Stimulated activated CD4-positive, alpha-beta T cell treated with anti-CD3 and anti-CD28 coated beads, Interleukin-12 subunit alpha, Interleukin-12 subunit beta, amount 100 ng/mL, for 4 hours (primary cell): Measurements from ENCODE around the gene DNAJC5.
A peak's percentile ranks its signal among the peaks of the same experiment; 100 is the strongest.
"Not testable (repeated sequence)": the region's sequence is repeated elsewhere in the genome, so short reads cannot be mapped to it uniquely, and the experiment has no call there.

Experiments used
- DNase-seq: peaks from one replicate; pipeline ENCODE4 v3.0.0-alpha.2; 2020

Gene DNAJC5

DNA sequence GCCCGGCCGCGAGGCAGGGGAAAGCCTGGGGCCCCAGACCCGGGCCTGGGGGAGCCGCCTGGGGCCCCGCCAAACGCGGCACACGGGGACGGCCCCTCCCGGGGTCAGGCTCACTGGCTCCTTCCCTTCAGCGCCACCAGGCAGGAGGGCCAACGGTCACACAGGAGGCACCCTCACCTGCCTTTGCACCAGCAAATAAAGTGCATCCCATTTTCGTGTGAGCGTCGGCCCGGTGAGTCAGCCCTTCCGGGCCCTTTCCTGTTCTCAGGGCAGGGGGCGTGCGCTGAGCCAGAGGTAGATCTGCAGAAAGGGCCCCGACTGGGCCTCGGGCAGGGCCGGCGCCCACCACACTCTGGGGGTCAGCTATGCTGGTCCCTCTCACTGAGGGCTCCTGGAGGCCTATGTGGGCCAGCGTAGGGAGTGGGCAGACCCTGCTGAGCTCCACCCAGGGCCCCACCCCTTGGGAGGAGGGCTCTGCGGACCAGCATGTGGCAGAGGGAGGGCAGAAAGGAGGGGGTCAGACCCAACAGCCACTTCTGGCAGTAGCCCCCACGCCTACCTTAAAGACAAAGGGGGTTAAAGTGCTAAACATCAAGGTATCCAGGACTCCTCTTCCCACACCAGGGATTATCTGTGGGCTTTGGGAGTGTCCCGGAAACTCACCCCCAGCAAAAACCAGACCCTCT, 62.2 kb downstream of the DNAJC5 start:
- DNase-seq, result peak; percentile 72

DNA sequence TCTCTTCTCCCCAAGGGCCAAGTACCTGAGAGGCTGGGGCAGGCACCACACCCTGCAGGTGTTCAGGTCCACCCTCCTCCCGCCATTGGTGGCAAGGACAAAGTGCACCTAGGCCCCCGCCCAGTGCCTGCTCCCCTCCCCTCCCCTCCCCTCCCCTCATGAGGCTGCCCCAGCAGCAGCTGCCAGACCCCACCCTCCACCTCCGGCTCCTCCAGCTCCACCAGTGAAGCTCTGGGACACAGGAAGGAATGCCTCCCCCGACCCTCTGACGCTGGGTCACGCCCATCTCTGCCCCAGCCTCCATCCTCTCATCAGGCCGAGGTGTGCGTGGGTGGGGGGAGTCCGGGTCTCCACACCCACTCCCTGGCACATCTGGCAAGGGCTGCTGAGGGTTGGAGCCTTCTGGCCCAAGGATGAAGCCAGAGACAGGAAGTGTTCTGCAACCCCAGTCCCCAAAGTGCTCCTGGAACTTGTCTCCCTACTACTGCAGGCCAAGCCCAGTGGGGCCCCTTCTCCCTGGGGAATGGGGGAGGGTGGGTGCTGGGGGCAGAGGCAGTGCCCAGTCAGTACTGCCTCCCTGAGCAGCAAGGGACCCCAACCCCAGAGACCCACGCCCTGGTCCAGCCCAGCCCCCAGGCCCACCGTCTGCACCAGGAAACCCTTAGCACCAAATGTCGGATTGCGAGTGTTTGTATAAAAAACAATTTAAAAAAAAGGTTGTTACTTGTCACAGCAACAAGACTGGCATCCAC, 62.9 kb downstream of the DNAJC5 start:
- peak; percentile 61 for DNase-seq

DNA sequence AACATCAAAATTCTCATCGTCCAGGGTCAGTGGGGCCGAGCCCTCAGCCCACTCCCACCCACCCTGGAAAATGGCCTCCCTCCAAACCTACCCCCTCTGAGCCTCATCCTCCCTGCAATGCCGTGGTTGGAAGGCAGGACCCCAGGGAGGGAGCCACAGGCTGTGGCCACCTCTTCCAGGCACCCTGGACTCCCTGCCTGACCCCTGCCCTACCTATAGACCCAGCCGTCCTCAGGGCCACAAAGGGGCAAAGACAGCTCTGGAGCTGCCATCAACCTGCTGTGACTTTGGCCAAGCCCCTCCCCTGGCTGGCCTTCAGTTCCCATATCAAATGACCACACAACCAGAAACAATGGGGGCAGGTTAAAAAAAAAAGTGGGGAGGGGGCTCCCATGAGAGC, 63.5 kb downstream of the DNAJC5 start:
- DNase-seq, result no peak

DNA sequence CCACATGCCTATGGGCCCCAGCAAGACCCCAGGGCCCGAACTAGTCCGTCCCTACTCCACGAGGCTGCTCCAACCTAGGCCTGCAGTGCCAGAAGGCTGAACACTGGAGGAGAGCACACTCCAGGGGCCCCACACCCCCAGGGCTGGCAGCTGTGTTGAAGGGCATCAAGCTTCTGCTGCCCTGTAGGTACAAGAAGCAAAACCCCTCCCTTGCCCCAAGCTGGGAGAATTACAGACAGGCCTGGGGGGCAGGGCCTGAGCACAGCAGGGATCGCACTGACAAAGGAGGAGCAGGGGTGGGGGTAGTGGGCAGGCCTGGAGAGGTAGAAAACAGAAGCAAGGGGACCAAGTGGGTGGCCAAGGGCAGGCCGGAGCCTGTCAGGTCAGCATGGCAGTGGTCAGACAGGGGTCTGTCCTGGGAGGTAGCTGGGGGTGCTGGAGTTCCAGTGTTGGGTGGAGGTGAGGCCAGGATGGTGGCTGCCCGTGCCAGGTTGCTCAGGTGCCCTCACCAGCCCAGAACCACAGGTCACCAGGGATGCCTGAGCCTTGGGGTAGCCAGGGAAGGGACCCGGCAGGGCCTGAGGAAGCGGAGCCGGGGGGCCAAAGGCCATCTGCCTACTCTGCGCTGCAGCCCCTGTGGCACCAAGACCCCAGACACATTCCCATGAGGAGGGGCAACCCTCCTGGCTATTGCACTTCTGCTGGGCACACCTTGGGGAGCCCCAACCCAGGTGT, 64.2 kb downstream of the DNAJC5 start:
- no peak for DNase-seq

DNA sequence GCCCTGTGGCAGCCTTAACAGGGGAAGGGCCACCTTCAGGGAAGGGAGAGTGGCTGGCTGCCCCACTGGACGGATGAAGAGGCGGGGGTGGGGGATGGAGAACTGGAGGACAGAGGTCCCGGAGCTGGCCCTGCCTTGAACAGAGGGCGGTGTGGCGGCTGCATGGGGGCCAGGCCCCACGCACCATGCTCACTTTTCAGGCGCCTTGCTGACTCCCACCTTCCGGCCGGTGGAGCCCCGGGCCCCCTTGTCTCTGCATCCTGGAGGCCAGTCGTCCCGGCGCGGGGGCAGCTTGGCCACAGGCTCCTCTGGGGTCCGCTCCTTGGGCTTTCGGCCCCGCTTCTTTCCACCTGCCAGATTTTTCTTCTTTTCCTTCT, 64.8 kb downstream of the DNAJC5 start:
- DNase-seq, result no peak

DNA sequence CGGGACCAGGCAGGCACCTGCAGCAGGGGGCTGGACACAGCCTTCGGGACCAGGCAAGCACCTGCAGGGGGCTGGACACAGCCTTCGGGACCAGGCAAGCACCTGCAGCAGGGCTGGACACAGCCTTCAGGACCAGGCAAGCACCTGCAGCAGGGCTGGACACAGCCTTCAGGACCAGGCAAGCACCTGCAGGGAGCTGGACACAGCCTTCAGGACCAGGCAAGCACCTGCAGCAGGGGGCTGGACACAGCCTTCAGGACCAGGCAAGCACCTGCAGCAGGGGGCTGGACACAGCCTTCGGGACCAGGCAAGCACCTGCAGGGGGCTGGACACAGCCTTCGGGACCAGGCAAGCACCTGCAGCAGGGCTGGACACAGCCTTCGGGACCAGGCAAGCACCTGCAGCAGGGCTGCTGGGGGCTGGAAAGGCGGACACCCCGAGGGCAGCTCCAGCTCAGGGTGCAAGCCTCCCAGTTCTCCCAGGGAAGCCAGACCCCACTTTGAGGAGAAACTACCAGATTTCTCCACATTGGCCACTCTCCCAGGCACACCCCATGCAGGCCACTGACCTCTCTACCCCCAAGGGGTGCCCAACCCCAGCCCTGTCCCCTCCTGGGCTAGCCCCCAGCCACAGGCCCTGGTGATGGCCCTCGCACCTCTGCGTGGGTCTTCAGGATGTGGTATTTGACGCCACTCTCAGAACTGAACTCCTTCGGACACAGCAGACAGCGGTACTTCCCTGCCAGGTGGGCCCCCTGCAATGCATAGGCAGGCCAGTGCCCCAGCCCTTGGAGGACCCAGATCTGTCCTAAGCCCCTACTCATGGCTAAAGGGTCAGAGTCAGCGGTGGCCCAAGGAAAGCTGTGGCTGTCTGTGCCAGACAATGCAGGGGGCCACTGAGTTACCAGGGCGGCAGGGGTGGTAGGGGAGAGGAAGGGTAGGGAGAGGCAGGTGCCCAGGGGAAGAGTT, 66.0 kb downstream of the DNAJC5 start:
- DNase-seq, result not testable (repeated sequence)

DNA sequence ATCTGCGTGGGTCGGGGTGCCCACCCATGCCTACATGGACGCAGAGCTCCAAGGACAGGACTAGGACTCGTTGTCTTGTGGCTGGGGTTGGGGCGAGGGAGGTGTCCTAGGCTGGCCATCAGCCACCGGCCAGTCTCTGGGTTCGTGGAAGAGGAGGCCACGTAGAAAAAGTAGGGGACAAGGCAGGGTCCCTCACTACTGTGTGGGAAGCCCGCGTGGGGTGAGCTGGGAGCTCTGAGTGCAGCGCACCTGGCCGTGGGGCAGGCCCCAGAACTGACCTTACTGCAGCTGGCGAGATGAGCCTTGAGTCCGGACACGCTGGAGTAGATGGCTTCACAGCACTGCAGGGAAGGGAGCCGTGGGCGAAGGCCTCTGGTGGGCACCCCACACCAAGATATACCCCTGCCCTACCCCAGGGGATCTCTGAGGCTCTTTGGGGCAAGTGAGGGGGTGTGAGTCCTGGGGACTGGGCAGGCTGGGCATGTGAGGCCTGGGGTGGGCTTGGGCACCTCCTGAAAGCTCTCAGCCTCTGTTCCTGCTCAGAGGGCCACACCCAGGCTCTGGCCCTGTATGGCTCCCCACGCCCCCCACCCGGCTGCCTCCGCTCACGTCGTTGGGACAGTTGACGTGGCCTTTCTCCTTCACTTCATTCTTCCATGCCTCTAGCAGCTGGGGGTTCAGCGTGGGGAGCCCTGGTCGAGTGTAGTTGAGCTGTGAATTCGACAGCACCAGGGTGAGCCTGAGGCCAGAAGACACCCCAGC, 66.9 kb downstream of the DNAJC5 start:
- DNase-seq, result no peak

DNA sequence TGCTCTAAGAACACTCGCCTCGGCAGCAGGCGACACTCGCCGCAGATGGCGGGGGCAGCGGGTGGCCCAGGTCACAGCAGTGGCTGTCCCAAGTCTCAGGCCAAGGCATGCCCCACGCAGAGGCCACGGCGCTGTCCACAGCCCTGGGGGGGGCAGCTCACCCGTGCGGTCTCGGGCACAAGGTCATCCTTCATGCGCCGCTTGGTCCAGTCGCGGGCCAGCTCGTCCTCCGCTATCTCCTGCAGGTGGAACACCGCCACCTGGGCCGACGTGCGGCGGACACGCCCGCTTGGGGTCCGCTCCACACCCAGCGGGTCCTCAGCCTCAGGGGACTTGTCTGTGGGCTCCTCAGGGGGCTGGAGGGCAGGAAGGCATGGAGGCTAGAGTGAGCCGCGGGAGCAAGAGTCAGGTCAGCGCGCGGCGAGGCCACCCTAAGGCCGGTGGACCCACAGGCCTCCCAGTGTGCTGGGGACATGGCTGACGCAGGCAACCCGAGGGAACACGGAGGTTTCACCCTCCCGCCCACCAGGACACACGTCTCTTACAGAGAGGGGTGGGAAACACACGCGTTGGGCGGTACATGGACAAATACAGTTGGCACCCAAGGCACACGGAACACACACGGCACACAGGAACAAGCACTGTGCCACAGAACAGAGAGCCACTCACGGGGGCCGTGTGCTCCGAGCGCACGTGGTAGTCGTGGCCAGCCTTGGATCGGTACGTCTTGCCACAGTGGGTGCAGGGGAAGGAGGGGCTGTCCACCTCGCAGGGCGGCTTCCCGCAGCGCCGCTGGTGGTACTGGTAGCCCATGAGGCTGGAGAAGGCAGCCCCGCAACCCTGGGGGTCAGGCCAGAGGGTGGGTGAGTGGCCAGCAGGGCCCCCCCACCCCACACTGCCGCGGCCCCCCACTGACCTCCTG, 67.8 kb downstream of the DNAJC5 start:
- no peak for DNase-seq

DNA sequence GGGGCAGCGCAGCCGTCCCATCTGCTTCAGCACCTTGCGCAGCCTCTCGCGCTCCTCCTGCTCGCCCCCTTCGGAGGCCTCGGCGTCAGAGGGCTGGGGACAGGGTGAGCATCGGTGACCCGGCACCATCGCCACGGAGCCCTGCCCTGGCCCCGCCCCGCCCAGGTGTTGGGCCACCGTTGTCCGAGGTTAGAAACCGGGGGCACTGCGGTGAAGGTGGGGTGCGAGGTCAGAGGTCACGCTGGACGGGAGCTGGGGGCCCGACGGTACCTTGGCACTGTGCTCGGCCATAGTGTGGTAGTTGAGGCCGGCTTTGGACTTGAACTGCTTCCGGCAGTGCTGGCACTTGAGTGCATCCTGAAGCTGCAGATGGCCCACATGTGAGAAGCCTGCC, 68.4 kb downstream of the DNAJC5 start:
- no peak for DNase-seq

DNA sequence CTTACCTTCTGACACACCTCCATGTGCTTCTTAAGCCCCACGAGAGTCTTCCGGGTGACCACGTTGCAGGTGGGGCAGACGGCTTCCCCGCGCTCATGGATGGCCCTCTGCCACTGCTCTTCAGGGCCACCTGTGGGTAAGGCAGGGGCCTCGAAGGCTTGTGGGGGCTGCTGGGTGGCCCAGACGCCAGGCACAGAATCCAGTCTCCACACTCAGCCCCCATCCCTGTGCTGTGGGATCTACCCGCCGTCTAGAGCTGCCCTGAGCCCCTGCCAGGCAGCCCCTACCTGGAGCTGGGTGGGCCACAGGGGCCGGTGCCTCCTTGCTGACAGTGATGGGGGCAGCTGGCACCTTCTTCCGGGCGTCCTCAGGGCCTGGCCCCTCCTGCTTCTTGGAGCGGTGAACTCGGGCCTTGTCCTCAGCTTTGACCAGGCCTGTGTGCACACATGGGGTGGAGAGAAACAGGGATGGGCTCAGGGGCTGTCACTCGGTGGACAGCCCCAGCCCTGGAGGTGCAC, 68.9 kb downstream of the DNAJC5 start:
- DNase-seq, result no peak

DNA sequence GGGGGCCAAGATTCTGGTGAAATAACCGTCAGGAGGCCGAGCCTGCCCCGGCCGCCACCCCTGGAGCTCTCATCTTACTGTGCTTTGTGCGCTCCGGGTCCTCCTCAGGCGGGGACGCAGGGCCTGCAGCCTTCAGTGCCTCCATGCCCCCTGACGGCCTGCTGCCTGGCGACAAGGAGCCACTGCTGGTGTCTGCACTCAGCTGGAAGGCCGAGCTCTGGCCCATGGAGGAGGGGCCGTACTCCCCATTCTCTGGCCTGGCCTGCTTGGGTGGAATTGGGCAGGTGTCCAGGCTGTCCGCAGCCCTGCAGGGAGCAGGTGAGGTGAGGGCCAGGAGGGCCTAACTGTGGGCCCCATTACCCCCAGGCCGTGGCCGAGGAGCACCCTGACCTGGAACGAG, 69.5 kb downstream of the DNAJC5 start:
- no peak for DNase-seq

DNA sequence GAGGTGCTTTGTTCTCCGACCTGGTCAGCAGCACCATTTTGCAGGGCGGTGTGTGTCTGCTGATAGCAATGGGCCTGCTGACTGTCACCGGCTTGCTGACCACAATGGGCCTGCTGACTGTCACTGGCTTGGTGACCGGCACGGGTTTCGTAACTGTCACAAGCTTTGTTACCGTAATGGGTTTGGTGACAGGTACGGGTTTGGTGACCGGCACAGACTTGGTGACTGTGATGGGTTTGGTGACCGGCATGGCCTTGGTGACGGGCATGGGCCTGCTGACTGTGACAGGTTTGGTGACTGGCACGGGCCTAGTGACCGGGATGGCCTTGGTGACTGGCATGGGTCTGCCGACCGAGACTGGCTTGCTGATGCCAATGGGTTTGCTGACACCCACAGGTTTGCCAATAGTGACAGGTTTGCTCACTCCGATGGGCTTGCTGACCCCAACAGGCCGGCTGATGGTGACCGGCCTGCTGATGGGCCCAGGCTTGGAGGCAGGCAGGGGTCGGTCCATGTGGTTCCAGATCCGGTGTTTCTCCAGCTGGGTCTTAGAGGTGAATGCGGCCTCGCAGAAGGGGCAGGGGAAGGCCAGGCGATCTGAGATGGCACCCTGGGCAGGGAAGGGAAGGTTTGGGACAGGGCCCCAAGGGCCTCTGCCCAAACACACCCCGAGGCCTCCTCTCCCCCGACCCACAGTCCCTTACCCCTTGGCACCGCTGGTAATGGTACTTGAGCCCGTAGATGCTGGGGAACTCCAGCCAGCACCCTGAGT, 71.4 kb downstream of the DNAJC5 start:
- DNase-seq, result no peak

DNA sequence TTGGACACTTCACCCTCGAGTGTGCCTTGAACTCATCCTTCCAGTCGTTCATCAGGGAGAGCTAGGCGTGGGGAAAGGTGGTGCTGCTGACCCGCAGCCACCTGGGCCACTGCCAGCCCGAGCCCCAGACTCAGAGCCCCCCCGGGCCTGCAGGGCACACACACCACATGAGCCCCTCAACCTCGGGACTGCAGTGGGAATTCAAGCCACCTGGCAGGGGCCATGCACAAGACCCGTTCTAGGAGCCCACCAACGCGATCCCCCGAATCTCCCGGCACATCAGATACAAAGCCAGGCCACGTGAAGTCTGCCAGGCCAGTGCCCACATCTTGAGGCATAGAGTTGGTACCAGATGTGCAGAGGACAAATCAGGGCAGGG, 72.0 kb downstream of the DNAJC5 start:
- DNase-seq, result no peak

DNA sequence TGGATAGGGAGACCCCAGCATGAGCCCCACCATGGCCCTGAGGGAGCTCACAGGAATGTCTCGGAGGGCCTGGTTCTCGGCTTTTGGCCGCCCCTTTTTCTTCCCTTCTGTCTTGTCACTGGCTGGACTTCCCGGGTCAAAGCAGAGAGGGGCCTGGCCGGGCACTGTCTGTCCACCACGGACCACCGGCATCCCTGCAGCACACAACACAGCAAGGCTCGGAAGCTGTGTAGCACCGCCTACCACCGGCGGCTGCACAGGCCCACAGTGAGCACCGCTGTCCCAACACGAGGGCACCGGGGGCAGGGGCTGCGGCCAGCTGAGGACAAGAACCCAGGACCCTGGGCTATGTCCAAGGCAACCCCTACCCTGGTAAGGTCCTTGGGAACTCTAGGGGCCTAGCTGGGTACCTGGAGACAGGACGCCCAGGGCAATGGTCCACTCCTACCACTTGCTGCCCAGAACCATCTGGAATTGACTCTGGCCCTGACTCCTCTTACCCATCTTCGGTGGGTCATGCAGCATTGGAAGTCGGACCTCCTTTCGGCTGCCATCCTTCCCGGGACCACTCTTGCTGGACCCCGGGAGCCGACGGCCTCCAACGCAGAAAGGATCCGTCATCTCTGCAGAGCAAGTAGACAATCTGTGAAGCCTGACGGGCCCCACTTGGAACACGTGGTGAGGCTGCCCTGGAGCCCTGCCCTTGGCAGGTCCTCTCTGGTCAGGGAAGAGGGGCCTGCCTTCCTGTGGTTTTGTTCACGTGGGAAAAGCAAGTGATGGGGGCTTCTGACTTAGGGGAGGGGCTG, 72.6 kb downstream of the DNAJC5 start:
- no peak for DNase-seq

DNA sequence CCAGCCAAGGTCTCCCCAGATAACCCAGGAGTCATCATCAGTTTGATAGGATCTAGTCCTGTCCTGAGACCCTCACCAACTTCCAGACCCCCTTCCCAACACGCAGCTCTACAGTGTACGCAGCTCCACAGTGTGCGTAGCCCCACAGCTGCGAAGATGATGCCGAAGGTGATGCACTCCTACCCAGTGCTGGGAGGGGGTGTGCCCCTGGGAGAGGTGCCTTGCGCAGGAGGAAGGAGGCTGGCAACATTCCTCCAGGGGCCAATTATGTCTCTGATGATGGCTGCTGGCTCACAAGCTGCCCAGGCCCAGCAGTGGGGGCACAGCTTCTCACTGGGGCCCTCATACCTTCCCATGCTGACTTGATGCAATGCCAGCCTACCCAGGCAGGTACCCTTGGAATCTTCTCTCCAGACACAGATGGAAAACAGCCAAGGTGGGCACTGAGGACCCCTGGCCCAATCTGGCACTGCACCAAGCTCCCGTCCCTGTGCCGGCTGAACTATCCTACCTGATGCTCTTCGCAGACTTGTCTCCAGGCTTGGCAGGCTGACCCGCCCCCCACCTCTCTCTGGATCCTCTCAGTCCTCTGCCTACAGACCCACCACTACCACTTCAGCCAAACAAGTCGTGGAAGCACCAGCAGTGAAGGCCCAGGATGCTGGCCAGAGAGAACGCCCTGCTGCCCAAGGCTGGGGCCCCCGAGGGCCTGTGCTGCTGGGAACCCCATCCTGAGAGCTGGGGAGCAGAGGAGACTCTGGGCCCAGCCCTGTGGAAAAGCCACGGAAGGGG, 73.4 kb downstream of the DNAJC5 start:
- DNase-seq, result no peak

DNA sequence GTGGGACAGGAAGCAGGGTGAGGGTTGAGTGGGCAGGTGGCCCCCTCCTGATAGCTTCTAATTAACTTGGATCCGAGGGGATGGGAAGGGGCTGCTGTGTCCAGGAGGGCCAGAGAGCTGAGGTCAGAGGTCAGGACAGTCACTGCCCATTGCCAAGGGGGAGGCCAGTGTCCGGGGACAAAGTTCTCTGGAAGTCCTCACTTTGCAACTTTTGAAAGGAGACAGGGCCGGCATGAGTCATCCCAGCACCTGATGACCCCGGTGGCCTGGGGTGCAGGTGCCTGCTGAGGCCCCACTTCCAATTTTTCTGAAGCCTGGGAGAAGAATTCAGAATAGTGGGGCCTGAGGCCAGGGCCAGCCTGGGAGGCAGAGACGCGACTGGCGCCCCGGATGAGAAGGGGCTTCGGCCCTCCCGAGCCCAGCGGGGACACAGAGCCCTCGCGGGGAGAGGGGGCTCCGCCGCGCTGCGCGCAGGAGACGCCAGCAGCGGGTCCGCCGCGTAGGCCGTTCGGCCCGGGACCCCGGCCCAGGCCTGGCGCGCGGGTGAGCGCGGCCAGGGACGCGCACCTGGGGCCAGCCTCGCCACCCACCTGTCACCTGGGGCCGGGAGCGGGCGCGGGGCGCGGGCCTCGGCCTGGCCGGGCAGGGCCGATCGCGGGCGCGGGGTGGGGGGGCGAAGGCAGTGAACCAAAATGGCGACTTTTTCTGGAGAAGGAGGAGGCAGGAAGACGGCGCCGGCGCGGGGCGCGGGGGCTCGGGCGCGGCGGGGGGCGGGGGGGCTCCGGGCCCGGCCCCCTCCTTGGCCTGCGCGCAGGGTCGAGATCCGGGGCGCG, 74.2 kb downstream of the DNAJC5 start:
- DNase-seq, result peak; percentile 50
